GM10248 (cell line): ENCODE results near the gene DYNC1H1.
"Not testable (repeated sequence)": the region's sequence is repeated elsewhere in the genome, so short reads cannot be mapped to it uniquely, and the experiment has no call there.

Source experiments
- CTCF ChIA-PET: fragments of 300-600 bp; sonication (Branson Sonifier 250); formaldehyde crosslinking; extraction: SDS; loops from one replicate; lab custom pipeline; 2021; ENCODE audit warnings: antibody characterized with exemption; lab: Yijun Ruan, JAX
- POLR2A ChIA-PET: fragments of 350-650 bp; sonication (Branson Sonifier 250); formaldehyde crosslinking; extraction: SDS; loops from one replicate; lab custom pipeline; 2020; ENCODE audit warnings: antibody characterized with exemption; lab: Yijun Ruan, JAX
- DNase-seq: peaks from one replicate; pipeline ENCODE4 v3.0.0; 2012; ENCODE audit errors: extremely low spot score
- CTCF ChIP-seq: IDR thresholded peaks from 2 replicates; pipeline ENCODE4 v1.5.1; 2012; ENCODE audit warnings: mild to moderate bottlenecking, low read depth; ENCODE audit errors: extremely low read depth, missing control alignments, control extremely low read depth

DYNC1H1 gene

GRCh38 chr14:101965770-101966722 is 1.7 kb downstream of the DYNC1H1 start:
- CTCF ChIA-PET = interaction anchor here (1.0 to 2.7 kb wide), 9 partner anchors 9 to 195 kb away, joined by 3 to 13 read pairs (median 5); no protein-coding TSS in a partner anchor
- no peak for TF ChIP-seq CTCF
- DNase-seq = no peak
- POLR2A ChIA-PET = interaction anchor here (0.6 to 0.7 kb wide), 5 partner anchors 26 to 1798 kb away, joined by 3 to 5 read pairs (median 3); no protein-coding TSS in a partner anchor

- ChIA-PET CTCF (interaction anchor here (1.5 to 2.7 kb wide), 4 partner anchors 123 to 152 kb away, joined by 3 to 11 read pairs (median 5); no protein-coding TSS in a partner anchor), POLR2A (no interaction called here)
- no peak for DNase-seq
- no peak for TF ChIP-seq CTCF
These were observed 2.4 kb downstream of the DYNC1H1 start for GRCh38 chr14:101966742-101967141.

- no peak for DNase-seq
- CTCF ChIA-PET = interaction anchor here (0.7 to 2.7 kb wide), 6 partner anchors 10 to 171 kb away, joined by 3 to 11 read pairs (median 4); partner anchors contain the start of gene WDR20
- POLR2A ChIA-PET = no interaction called here
- no peak for TF ChIP-seq CTCF
These were observed 3.8 kb downstream of the DYNC1H1 start for GRCh38 chr14:101968186-101968585.

GRCh38 chr14:101969481-101969880 is 5.1 kb downstream of the DYNC1H1 start:
- no peak for TF ChIP-seq CTCF
- POLR2A ChIA-PET = no interaction called here
- CTCF ChIA-PET = no interaction called here
- no peak for DNase-seq

- DNase-seq = no peak
- POLR2A ChIA-PET = no interaction called here
- CTCF ChIA-PET = interaction anchor here (1.6 to 2.6 kb wide), 2 partner anchors 10 to 21 kb away, joined by 9 to 12 read pairs; no protein-coding TSS in a partner anchor
- no peak for TF ChIP-seq CTCF
These were observed 6.5 kb downstream of the DYNC1H1 start for GRCh38 chr14:101970830-101971400.

GRCh38 chr14:101971458-101971857 is 7.1 kb downstream of the DYNC1H1 start:
- CTCF ChIA-PET = interaction anchor here (1.0 to 2.6 kb wide), 3 partner anchors 10 to 21 kb away, joined by 3 to 12 read pairs (median 9); no protein-coding TSS in a partner anchor
- DNase-seq, POLR2A ChIA-PET: not testable (repeated sequence)
